GM19023 (cell line): ENCODE measurements around the gene CST3.
"Not testable (repeated sequence)": the region's sequence is repeated elsewhere in the genome, so short reads cannot be mapped to it uniquely, and the experiment has no call there.

Source experiments
- ATAC-seq: cut with Tn5 transposase; IDR thresholded peaks from one replicate; pipeline ENCODE4 v1.9.1; 2021; ENCODE audit warnings: mild to moderate bottlenecking, moderate library complexity; ENCODE audit not compliant: unreplicated experiment

The CST3 gene

GRCh38 chr20:23644164-23644563 is 6.4 kb upstream of the CST3 start:
- ATAC-seq = no peak

GRCh38 chr20:23643659-23644058 is 5.9 kb upstream of the CST3 start:
- no peak for ATAC-seq

- no peak for ATAC-seq
Observed at GRCh38 chr20:23641936-23642751, 4.4 kb upstream of the CST3 start.

- no peak for ATAC-seq
Observed at GRCh38 chr20:23640671-23641667, 3.2 kb upstream of the CST3 start.

- ATAC-seq = no peak
Observed at GRCh38 chr20:23640018-23640601, 2.4 kb upstream of the CST3 start.

GRCh38 chr20:23639490-23639958 is 1.8 kb upstream of the CST3 start:
- no peak for ATAC-seq

GRCh38 chr20:23638309-23638708 is 554 bp upstream of the CST3 start:
- no peak for ATAC-seq

- no peak for ATAC-seq
Observed at GRCh38 chr20:23636908-23637281, 860 bp downstream of the CST3 start.

- ATAC-seq = no peak
Observed at GRCh38 chr20:23636182-23636907, 1.4 kb downstream of the CST3 start.

GRCh38 chr20:23635768-23636090 is 2.0 kb downstream of the CST3 start:
- ATAC-seq = not testable (repeated sequence)

GRCh38 chr20:23634985-23635767 is 2.6 kb downstream of the CST3 start:
- ATAC-seq = no peak

GRCh38 chr20:23634044-23634801 is 3.5 kb downstream of the CST3 start:
- ATAC-seq = no peak

- ATAC-seq = no peak
Observed at GRCh38 chr20:23632711-23633573, 4.8 kb downstream of the CST3 start.

- no peak for ATAC-seq
Observed at GRCh38 chr20:23631981-23632710, 5.6 kb downstream of the CST3 start.

GRCh38 chr20:23631226-23631822 is 6.4 kb downstream of the CST3 start:
- ATAC-seq = no peak

- ATAC-seq = no peak
Observed at GRCh38 chr20:23630392-23630849, 7.3 kb downstream of the CST3 start.
